Rectal smooth muscle tissue (tissue), 1 donor: ENCODE results near the gene ADAMTSL5.

Source experiments
- H3K27ac ChIP-seq: one replicate; pipeline ENCODE4 v1.7.0; 2013; ENCODE audit warnings: low read depth, low read length, inconsistent platforms
- H3K27me3 ChIP-seq: one replicate; pipeline ENCODE4 v1.7.0; 2013; ENCODE audit warnings: low read length; ENCODE audit not compliant: control insufficient read depth, insufficient read depth
- H3K36me3 ChIP-seq: one replicate; pipeline ENCODE4 v1.7.0; 2013; ENCODE audit warnings: low read length; ENCODE audit not compliant: control insufficient read depth, insufficient read depth
- H3K4me1 ChIP-seq: one replicate; pipeline ENCODE4 v1.7.0; 2013; ENCODE audit warnings: low read length; ENCODE audit not compliant: control insufficient read depth, insufficient read depth
- H3K4me3 ChIP-seq: one replicate; pipeline ENCODE4 v1.7.0; 2013; ENCODE audit warnings: low read length
- H3K9ac ChIP-seq: one replicate; pipeline ENCODE4 v1.7.0; 2013; ENCODE audit warnings: low read length

ADAMTSL5 gene

DNA sequence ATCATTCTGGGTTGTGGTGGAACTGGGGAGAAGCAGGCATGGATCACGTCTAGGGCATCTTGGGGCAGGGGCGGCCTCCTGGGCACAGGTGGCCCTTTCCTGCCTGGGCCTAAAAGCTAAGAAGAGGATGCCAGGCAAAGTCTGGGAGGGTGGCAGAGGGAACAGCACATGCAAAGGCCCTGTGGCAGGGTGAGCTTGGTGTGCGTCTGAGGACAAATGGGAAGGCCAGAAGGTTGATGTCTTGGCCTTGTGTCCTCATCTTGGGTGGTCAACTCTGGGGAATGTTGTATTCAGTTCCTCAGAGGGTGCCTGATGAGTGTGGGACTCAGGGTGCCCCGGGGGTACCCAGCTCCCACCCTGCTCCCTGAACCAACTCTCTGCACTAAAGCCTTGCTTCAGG, 5.7 kb upstream of the ADAMTSL5 start:
- Histone ChIP-seq H3K27me3 (peaks cover 6% of the 10 kb centered on the region), H3K9ac (no peak overlapping the region), H3K36me3 (no peaks in the 10 kb centered on the region), H3K4me1 (peaks cover 6% of the 10 kb centered on the region), H3K4me3 (no peak overlapping the region), H3K27ac (no peak overlapping the region)

- H3K9ac ChIP-seq, result no peak overlapping the region
- H3K27me3 ChIP-seq, result peaks cover 4% of the 10 kb centered on the region
- H3K27ac ChIP-seq, result no peak overlapping the region
- H3K4me1 ChIP-seq, result no peaks in the 10 kb centered on the region
- H3K4me3 ChIP-seq, result no peak overlapping the region
- H3K36me3 ChIP-seq, result no peaks in the 10 kb centered on the region
Measured at GRCh38 chr19:1516395-1516753, 3.6 kb upstream of the ADAMTSL5 start.

- Histone ChIP-seq H3K27me3 (peaks cover 4% of the 10 kb centered on the region), H3K36me3 (no peaks in the 10 kb centered on the region), H3K4me3 (no peak overlapping the region), H3K4me1 (no peaks in the 10 kb centered on the region), H3K27ac (no peak overlapping the region), H3K9ac (no peak overlapping the region)
Measured at GRCh38 chr19:1514986-1515721, 2.3 kb upstream of the ADAMTSL5 start.

GRCh38 chr19:1514295-1514661, 1.5 kb upstream of the ADAMTSL5 start:
- Histone ChIP-seq H3K4me1 (no peaks in the 10 kb centered on the region), H3K27ac (no peak overlapping the region), H3K9ac (no peak overlapping the region), H3K27me3 (peaks cover 4% of the 10 kb centered on the region), H3K4me3 (no peak overlapping the region), H3K36me3 (no peaks in the 10 kb centered on the region)

GRCh38 chr19:1513499-1514294, 878 bp upstream of the ADAMTSL5 start:
- peak overlapping the region; percentile 78 for H3K27ac ChIP-seq
- no peak overlapping the region for H3K4me3 ChIP-seq
- H3K27me3 ChIP-seq, result peaks cover 4% of the 10 kb centered on the region
- no peaks in the 10 kb centered on the region for H3K36me3 ChIP-seq
- H3K4me1 ChIP-seq, result no peaks in the 10 kb centered on the region
- H3K9ac ChIP-seq, result no peak overlapping the region

GRCh38 chr19:1511318-1512317, 1.2 kb downstream of the ADAMTSL5 start:
- Histone ChIP-seq H3K36me3 (no peaks in the 10 kb centered on the region), H3K9ac (no peak overlapping the region), H3K27ac (no peak overlapping the region), H3K4me3 (no peak overlapping the region), H3K27me3 (peaks cover 4% of the 10 kb centered on the region), H3K4me1 (no peaks in the 10 kb centered on the region)

GRCh38 chr19:1510807-1511206, 2.0 kb downstream of the ADAMTSL5 start:
- H3K4me3 ChIP-seq, result no peak overlapping the region
- H3K27me3 ChIP-seq, result peaks cover 4% of the 10 kb centered on the region
- H3K27ac ChIP-seq, result no peak overlapping the region
- H3K9ac ChIP-seq, result no peak overlapping the region
- no peaks in the 10 kb centered on the region for H3K4me1 ChIP-seq
- no peaks in the 10 kb centered on the region for H3K36me3 ChIP-seq

DNA sequence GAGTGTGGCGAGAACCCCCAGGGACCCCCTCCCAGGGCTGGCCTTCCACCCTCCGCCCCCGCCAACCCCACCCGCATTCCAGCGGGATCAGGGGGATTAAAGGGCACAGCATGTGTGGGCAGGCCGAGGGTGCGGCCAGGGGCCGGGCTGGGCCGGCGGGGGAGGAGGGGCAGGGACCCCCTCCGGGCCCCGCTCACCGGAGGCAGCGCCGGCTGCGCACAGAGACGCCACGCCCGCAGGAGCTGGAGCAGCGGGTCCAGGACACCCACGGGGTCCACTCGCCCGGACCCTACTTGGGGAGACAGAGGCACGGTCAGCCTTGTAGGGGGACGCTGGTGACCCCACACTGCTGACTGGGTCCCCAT, 2.4 kb downstream of the ADAMTSL5 start:
- Histone ChIP-seq H3K4me1 (no peaks in the 10 kb centered on the region), H3K4me3 (no peak overlapping the region), H3K27ac (no peak overlapping the region)

GRCh38 chr19:1509602-1510441, 3.0 kb downstream of the ADAMTSL5 start:
- Histone ChIP-seq H3K27ac (no peak overlapping the region), H3K4me3 (no peak overlapping the region), H3K9ac (no peak overlapping the region), H3K27me3 (peaks cover 4% of the 10 kb centered on the region), H3K36me3 (no peaks in the 10 kb centered on the region), H3K4me1 (no peaks in the 10 kb centered on the region)

More for the DNA sequence above, 2.4 kb downstream of the ADAMTSL5 start:
- H3K9ac ChIP-seq, result no peak overlapping the region
- peaks cover 4% of the 10 kb centered on the region for H3K27me3 ChIP-seq
- no peaks in the 10 kb centered on the region for H3K36me3 ChIP-seq

DNA sequence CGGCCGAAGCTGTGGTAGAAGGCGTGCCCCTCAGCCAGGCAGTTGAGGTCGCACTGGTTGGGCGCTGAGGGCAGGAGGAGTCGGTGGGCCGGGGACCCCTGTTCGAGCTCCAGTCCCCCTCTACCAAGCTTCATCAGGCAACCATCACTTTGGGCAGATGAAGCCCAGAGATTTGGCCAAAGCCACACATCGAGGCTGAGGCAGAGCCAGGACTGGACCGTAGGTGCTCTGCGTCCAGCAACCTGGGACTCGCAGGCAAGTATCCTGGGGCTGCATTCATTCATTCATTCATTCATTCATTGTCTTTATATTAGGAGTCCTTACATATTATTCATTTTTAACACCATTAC, 4.3 kb downstream of the ADAMTSL5 start:
- no peak overlapping the region for H3K9ac ChIP-seq
- H3K36me3 ChIP-seq, result no peaks in the 10 kb centered on the region
- H3K27ac ChIP-seq, result no peak overlapping the region
- H3K4me1 ChIP-seq, result no peaks in the 10 kb centered on the region
- peaks cover 13% of the 10 kb centered on the region for H3K27me3 ChIP-seq
- no peak overlapping the region for H3K4me3 ChIP-seq

- Histone ChIP-seq H3K27me3 (peaks cover 18% of the 10 kb centered on the region), H3K9ac (no peak overlapping the region), H3K4me3 (peak overlapping the region; percentile 75), H3K36me3 (no peaks in the 10 kb centered on the region), H3K4me1 (no peaks in the 10 kb centered on the region), H3K27ac (peak overlapping the region; percentile 84)
Measured at GRCh38 chr19:1507763-1508506, 4.9 kb downstream of the ADAMTSL5 start.
